Ramos (cell line): Measurements from ENCODE around the gene MAN2C1.
"Not testable (repeated sequence)": the region's sequence is repeated elsewhere in the genome, so short reads cannot be mapped to it uniquely, and the experiment has no call there.

Source experiments
- in situ Hi-C: fragments of 300-500 bp; cut with MboI; formaldehyde crosslinking; loops from one replicate; pipeline ENCODE4 v1.14.3; 2022; ENCODE audit warnings: low sequenced_read_pairs; ENCODE audit not compliant: unreplicated experiment

MAN2C1 gene

GRCh38 chr15:75325922-75326321 is 42.5 kb downstream of the MAN2C1 start:
- in situ Hi-C loops: loop anchor here (25.0 kb wide), 1 partner anchor 539 kb away; the partner anchor contains the start of gene CSK

GRCh38 chr15:75321711-75322110 is 46.7 kb downstream of the MAN2C1 start:
- in situ Hi-C loops: no loop called here

- in situ Hi-C loops: not testable (repeated sequence)
Observed at GRCh38 chr15:75319231-75319897, 49.0 kb downstream of the MAN2C1 start.

GRCh38 chr15:75314552-75315290 is 53.7 kb downstream of the MAN2C1 start:
- in situ Hi-C loops: no loop called here

- in situ Hi-C loops: no loop called here
Observed at GRCh38 chr15:75313116-75313845, 55.1 kb downstream of the MAN2C1 start.

- in situ Hi-C loops: not testable (repeated sequence)
Observed at GRCh38 chr15:75312548-75312947, 55.9 kb downstream of the MAN2C1 start.

- in situ Hi-C loops: no loop called here
Observed at GRCh38 chr15:75309711-75310110, 58.7 kb downstream of the MAN2C1 start.

- in situ Hi-C loops: no loop called here
Observed at GRCh38 chr15:75307778-75308390, 60.5 kb downstream of the MAN2C1 start.

GRCh38 chr15:75306188-75306587 is 62.2 kb downstream of the MAN2C1 start:
- in situ Hi-C loops: no loop called here
